GDM1 (cell line): ENCODE data around the gene ABCA2.

Source experiments
- DNase-seq: peaks from one replicate; lab custom pipeline; 2025; lab: John Stamatoyannopoulos, UW

Gene ABCA2

DNA sequence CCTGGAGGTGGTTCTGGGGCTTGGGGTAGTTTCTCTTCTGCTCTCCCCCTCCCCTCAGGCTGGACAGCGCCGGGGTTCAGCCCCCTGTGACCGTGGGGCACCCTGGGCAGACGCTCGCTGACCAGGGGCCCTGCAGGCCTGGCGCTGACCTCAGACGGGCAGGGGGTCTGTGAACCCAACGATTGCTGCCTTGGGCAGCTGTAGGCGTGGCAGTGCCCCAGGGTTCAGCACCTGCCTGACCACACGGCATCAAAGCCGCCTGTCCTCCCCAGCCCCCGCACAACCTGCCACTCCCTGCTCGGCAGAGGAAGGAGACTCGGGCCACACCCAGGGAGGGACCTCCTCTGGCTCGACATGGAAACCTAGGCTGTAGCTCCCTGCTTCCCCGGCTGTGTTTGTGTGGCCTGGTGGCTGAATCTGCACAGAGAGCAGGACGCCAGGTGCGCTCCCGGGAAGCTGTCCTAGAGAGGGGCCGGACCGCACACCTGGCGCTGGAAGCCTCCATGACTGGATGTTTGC, 63.8 kb downstream of the ABCA2 start:
- DNase-seq: no peak

- no peak for DNase-seq
Observed at GRCh38 chr9:136963751-136964150, 64.3 kb downstream of the ABCA2 start.

GRCh38 chr9:136963341-136963740, 64.7 kb downstream of the ABCA2 start:
- DNase-seq: no peak

- no peak for DNase-seq
Observed at GRCh38 chr9:136962701-136963248, 65.3 kb downstream of the ABCA2 start.

- no peak for DNase-seq
Observed at GRCh38 chr9:136962163-136962562, 65.9 kb downstream of the ABCA2 start.

DNA sequence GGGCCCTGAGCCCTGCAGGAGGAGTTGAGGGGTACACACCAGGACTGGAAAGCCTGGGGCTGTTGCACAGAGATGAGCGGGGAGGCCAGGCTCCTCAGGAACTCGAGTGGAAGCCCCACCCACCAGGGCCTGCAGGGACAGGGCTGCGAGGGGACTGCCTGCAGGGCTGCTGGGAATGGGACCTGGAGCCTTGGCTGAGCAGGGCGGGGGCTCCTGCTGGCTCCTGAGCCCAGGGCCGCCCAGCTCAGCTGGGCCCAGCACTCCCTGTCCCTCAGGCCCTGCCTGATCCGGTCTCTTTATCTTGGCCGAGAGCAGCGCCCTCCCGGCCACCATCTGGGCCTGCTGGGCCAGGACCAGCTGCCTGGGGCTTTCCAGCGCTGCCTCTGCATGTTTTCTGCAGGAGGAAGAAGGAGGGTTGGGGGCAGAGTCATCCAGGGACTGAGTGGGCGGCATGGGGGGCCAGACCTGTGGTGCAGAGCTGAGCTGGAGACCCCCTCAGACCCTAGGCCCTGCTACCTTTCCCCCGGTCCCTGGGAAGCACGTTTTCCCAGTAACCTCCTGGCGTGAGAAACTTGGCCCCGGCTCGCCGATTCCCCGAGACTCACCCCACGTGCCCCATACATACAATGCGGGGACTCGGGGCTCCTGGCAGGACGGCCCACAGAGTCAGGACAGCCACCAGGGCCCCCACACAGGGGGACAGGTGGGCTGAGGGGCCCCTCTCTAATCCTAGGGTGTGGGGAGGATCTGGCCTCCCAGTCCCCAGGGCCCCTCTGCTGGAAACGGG, 66.6 kb downstream of the ABCA2 start:
- no peak for DNase-seq

- no peak for DNase-seq
Observed at GRCh38 chr9:136960938-136961275, 67.1 kb downstream of the ABCA2 start.

DNA sequence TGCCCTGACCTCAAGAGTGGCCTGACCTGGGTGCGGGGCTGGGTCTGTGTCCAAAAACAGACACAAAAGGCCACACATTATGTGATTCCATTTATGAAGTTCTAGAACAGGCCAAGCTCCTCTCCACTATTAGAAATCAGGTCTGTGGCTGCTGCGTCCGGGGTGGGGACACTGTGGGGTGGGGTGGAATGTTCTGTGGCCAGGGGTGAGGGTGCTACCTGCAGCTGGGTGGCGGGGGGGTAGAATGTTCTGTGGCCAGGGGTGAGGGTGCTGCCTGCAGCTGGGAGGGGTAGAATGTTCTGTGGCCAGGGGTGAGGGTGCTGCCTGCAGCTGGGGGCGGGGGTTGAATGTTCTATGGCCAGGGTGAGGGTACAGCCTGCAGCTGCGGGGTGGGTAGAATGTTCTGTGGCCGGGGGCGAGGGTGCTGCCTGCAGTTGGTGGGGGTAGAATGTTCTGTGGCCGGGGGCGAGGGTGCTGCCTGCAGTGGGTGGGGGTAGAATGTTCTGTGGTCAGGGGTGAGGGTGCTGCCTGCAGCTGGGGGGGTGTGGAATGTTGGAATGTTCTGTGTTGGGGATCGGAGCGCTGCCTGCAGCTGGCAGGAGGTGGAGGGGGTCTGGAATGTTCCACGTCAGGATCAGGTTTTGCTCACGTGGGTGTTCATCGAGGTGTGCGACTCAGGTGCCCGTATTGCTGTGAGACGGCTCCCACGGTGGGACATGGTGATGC, 67.7 kb downstream of the ABCA2 start:
- DNase-seq: no peak

DNA sequence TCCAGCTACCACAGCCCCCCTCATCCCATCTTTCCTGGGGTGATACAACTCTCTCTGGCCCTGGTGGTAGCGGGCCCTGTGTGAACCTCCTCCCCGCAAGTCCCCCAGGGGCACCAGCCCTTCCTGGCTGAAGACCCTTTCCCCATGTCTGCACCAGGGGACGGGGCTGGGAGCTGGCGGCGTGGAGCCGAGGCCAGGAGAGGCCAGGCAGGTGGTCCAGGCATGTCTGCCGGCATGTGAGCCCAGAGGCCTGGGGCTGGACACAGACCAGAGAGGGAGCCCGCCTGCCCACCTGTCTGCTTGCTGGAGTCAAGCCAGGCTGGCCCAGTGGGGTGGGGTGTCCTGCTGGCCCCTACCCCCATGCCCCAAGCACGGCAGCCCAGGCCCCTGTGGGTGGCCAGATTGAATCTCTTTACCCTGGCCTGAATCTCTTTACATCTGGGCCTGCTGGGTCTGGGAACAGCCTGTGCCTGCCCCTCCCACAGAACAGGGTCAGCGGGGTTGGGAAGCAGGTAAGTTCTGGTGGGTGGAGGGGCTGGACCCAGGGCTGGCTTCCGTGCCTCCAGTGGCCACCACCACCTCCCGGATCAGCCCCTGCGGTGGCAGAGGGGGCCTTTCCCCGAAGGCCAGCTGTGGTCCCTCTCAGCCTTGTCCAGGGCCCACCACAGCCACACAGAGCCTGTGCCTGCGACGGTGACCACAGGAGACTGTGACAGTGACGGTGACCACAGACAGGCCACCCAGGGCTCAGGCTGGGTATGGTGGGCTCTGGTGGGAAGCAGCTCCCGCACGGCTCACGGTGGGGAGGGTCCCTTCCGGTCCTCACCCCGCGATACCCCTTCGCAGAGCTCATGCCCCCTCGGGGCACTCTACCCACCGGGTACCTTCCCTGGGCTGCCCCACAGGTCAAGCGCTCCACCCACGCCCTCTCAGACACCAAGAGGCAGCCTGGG, 68.9 kb downstream of the ABCA2 start:
- no peak for DNase-seq

- DNase-seq: no peak
Observed at GRCh38 chr9:136958473-136958872, 69.6 kb downstream of the ABCA2 start.

GRCh38 chr9:136957901-136958300, 70.1 kb downstream of the ABCA2 start:
- DNase-seq: no peak

DNA sequence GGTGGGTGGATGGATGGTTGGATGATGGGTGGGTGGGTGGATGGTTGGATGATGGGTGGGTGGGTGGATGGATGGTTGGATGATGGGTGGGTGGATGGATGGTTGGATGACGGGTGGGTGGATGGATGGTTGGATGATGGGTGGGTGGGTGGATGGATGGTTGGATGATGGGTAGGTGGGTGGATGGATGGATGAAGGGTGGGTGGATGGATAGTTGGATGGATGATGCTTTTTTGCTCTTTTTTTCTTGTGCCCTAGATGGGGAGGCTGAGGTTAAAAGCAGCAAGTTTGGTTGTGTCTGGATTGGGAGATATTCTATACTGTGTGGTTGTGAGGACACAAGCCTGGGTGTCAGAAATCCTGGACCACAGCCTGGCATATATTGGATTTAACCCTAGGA, 70.6 kb downstream of the ABCA2 start:
- DNase-seq: no peak
